GM12872 (cell line): Measurements from ENCODE around the gene DUSP7.

Experiments used
- CTCF ChIP-seq: IDR thresholded peaks from 3 replicates; pipeline ENCODE4 v1.5.1; 2011; ENCODE audit warnings: low read depth, mild to moderate bottlenecking, low read length, moderate library complexity; ENCODE audit not compliant: insufficient read depth

DUSP7 gene

GRCh38 chr3:52070724-52071621 is 14.6 kb upstream of the DUSP7 start:
- no peak for TF ChIP-seq CTCF

- TF ChIP-seq CTCF, result no peak
Measured at GRCh38 chr3:52069855-52070254, 13.5 kb upstream of the DUSP7 start.

- no peak for TF ChIP-seq CTCF
Measured at GRCh38 chr3:52069135-52069534, 12.8 kb upstream of the DUSP7 start.

- no peak for TF ChIP-seq CTCF
Measured at GRCh38 chr3:52068730-52069129, 12.4 kb upstream of the DUSP7 start.

- TF ChIP-seq CTCF, result no peak
Measured at GRCh38 chr3:52068055-52068571, 11.7 kb upstream of the DUSP7 start.

- no peak for TF ChIP-seq CTCF
Measured at GRCh38 chr3:52067526-52067925, 11.2 kb upstream of the DUSP7 start.

GRCh38 chr3:52067046-52067445 is 10.7 kb upstream of the DUSP7 start:
- TF ChIP-seq CTCF, result no peak
